NCI-H146 (cell line): ENCODE results near the gene SLC6A3.
"Not testable (repeated sequence)": the region's sequence is repeated elsewhere in the genome, so short reads cannot be mapped to it uniquely, and the experiment has no call there.

Experiments used
- DNase-seq: peaks from one replicate; lab custom pipeline; 2025; lab: John Stamatoyannopoulos, UW

SLC6A3 gene

DNA sequence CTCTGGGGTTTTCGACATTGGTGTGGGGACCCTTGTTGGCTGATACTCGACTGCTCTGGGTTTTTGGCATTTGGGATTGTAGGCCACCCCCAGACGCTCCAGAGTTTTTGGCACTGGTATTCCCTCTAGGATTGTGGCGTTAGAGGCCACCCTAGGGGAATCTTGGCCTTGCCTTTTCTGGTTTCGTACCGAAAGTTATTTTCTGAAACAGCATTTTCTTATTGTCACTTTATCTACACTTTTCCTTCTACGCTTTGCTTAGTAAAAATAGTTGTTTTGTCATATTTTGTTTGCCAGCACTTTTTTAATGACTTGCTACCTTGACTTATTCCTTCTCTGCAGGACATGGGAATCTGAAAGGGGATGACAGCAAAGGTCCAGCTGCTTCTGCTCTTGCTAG is 75.2 kb downstream of the SLC6A3 start:
- DNase-seq = no peak

DNA sequence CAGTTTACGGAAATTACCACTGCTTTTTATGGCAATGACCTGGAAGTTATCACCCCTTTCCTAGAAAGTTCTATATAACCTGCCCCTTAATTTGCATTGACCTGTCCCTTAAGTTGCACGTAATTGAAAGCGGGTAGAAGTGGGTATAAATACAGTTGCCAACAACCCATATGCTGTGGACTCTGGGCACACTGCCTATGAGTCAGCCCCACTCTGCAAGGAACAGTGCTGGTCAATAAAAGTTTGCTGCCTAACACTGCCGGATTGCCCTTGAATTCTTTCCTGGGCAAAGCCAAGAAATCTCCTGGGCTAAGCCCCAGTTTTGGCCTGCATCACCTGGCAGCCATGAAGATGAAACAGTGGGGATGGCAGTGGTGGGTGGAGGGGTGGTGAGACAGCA is 76.5 kb downstream of the SLC6A3 start:
- DNase-seq = no peak

DNA sequence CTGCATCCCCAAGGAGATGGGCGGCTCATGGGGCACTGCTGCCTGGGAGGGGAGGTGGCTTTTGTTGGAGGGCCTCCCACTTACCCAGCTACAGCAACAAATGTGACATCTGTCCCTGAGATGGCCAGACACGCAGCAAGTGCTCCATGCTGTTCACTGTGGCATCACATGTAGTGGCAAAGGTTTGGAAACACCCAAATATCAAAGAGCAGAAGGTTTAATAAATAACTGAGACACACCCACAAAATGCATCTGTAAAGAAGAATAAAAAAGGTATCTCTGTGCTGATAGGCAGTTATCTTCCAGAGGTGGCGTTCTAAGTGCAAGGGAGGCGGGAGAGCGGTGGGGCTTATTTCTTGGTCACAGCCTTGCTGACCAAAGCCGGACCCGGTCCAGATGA is 77.0 kb downstream of the SLC6A3 start:
- no peak for DNase-seq

DNA sequence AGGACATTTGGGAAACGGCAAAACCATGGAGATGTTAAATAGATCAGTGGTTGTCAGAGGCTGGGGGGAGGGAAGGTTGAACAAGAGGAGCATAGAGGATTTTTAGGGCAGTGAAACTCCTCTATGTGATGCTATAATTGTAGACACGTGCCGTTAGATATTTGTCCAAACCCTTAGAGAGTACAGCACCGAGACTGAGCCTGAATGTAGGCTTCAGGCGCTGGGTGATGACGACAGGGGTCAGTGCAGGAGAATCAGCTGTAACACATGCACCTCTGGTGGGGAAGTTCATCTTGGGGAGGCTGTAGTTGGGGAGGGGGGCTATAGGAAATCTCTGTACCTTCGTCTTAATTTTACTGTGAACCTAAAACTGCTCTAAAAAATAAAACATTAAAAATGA is 78.1 kb downstream of the SLC6A3 start:
- DNase-seq = no peak

DNA sequence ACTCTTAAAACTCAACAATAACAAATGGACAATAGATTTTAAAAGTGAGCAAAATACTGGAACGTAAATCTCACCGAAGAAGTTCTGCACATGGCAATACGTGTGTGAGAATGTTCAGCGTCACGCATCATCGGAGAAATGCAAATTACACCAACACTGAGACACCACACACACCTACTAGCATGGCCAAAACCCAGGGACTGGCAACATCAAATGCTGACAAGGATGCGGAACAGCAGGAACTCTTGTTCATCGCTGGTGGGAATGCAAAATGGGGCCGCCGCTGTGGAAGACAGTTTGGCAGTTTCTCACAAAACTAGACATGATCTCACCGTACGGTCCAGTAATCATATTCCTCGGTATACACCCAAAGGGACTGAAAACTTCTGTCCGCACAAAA is 78.7 kb downstream of the SLC6A3 start:
- DNase-seq = no peak

DNA sequence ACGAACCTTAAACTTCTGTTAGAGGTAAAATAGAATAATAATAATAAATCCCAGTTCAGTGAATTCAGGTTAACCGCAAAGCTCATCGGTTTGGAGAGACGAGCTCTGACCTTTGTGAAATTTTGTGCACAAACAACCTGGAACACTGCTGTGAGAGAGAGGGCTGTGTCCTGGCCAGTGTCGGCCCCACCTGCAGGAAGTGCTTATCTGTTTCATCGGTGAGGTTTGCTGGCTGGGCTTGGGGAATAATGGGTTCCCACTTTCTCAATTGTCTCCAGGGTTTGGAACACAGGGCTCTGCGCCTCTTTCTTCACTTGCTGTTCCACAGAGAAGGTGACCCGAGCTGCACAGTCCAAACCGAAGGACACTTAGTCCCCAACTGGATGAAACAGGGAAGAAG is 81.0 kb downstream of the SLC6A3 start:
- no peak for DNase-seq

DNA sequence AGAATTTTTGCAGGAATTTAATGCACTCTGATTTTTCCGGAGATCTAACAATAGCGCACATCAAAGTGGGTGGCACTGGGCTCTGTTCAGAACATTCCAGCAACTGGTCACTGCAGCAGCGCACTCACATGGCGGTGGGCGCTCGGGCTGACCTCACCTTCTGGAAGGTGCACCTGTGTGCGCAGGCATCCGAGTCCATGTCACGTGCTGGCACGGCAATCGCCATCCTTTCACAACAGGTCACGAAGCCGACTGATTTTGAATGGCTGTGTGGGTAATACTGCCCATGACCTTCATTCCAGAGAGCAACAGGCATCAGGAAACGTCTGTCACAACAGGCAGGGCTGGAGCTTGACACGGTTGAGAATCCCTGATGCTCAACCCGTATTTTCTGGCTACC is 81.7 kb downstream of the SLC6A3 start:
- no peak for DNase-seq

DNA sequence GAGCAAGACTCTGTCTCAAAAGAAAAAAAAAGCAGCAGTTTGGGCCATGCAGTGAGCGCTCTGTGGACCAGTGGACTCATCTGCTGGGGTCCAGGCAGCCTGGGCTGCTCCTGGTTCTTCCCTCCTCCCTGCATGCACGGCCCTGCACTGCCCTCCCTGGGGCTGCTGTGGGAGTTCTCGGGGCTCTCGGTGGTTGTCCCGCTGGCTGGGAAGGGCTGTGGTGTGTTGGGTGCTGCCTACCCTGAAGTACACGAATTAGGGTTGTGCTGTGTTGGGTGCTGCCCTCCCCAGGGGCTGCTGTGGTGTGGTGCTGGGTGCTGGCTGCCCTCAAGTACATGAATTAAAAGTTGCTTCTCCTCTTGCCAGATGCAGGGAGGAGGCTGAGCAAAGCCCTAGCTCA is 82.1 kb downstream of the SLC6A3 start:
- no peak for DNase-seq

DNA sequence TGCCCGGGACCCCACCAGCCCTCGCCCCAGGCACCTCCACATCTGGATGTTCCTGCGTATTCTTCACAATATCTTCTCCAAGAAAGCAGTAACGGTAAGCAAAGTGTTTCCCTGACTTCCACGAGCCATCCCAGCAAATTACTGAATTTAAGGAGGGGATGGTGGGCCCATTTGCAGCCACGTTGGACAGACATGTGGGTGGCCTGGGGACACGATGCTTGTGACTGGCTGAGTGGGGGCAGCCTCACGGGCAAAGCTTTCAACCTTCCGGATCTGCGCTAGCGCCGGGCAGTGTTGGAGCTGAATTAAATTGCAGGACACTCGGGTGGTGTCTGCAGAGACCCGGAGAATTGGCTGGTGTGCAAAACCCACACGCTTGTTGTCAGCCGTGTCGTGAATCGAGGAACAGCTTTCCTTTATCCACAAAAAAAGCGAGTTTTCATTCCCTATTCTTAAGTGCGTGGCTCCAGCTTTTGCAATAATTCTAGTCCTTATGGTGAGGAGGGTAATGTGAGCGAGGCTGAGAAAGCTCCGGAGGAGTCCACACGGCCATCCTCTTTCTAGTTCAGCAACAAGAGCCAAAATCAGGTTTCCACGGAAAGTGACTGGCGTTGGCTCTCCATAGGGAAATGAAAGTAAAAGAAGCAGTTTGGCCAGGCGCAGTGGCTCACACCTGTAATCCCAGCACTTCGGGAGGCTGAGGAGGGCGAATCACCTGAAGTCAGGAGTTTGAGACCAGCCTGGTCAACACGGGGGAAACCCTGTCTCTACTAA is 82.8 kb downstream of the SLC6A3 start:
- DNase-seq = no peak

DNA sequence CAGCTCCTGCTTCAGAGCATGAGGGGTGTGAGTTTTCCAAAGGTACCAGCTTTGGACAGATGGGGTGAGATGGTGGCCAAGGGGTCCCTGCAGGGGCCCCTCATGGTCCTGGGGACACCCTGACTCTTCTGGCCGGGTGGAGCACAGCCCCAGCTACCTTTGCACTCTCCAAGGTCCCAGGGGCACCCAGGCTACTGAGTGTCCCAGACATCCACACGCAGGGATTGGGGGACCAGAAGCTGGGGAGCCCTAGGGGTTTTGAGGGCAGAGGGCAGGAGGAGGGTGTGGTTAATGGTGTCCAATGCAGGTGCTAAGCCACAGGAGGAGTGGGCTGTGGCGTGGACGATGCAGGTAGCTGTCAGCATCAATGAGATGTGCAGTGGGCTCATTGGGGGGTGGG is 84.4 kb downstream of the SLC6A3 start:
- no peak for DNase-seq

DNA sequence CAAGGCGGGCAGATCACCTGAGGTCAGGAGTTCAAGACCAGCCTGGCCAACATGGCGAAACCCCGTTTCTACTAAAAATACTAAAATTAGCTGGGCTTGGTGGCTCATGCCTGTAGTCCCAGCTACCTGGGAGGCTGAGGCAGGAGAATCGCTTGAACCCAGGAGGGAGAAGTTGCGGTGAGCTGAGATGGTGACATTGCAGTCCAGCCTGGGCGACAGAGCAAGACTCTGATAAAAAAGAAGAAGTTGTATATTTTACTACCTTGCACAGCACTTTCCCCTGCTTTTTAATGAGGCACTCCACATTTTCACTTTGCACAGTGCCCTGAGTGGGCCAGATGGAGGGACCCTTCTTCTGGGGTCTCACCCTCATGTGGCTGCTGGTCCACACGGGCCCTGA is 84.9 kb downstream of the SLC6A3 start:
- not testable (repeated sequence) for DNase-seq

DNA sequence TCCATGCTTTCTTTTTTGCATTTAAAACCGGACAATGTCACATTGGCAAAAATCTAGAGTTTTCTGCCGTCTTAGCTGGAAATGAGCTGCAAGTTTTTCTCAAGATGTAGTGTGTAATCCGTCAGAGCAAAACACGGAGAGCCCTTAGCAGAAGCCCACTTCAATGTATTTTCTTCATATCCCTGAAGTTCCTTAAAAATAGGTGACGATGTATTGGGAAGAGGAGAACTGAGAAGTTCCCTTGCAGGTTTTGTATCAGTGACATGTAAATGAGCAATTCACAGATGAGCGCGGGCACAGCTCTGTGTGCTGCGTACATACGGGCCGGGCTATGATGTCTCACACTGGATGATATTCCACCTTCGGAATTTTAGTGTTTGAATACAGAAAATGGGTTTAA is 85.5 kb downstream of the SLC6A3 start:
- no peak for DNase-seq

DNA sequence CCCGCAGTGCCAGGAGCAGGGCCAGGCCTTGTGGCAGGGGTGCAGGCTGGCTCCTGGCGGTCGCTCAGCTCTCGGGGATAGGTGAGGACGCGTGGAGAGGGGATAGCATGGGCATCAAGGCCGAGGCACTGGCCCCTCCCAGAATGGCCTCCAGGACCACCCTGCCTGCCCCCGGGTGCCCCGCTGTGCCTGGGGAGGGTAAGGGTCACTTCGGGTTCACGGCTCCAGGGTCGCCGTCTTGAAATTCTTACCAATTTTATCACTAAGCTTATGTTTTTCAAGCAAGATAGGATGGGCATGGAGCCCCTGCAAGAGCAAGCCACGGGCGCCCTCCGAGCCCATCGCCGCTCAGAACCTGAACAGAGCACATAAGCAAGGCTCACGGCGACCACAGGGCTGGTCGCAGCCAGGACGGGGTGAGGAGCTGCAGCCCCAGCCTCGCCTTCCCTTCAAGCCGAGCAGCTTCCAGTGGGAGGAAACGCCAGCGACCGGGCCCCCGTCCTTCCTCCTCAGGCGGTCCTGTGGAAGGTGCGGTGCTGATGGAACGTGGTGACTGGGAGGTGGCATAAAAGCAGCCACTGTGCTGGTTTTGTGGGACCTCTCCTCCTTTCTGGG is 86.1 kb downstream of the SLC6A3 start:
- DNase-seq = no peak

DNA sequence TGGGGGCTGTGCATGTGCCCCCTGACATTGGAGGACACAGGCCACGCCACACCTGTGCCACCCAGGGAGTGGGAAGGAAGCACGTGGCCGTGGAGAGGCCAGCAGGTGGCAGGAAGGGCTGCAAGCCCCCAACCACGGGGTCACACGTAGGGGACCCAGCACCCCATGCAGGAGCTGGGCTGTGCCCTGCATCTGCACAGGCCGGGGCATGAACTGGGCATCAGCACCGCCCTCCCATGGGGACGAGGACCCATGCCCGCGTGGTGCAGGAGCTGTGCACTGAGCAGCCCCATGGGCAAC is 86.6 kb downstream of the SLC6A3 start:
- DNase-seq = no peak

DNA sequence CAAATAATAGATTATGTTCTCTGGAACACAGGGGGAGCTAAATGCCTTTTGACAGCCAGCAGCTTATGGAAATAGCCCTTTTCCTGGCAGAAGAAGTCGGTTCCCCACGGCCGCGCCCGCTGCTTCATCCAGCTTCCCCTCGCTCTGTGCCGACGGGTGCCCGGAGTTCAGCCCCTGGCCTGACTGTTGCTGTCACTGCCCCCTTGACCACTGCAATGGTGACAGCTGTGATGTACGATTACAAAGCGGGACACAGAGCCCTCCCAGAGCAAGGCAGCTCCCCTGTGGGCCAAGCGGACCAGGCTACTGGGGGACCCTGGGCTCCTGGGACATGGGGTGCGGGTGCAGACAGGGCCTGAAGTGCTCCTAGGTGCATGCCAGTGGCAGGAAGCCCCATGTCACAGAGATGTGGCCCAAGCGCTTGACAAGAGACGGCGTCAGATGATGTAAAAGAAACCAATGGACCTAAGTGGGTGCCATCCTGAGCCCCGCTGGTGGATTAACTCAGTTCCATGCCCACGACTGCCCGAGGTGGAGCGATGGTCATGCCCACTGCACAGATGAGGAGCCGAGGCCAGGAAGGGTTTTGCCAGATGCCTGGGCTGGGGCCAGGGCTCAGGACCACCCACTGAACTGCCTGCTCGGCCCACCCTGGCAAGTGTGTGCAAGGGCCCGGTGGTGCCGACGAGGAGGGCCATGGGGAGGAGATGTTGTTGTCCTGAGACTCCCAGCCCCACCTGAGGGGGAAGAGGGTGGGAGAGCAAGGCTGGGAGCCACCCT is 87.1 kb downstream of the SLC6A3 start:
- DNase-seq = no peak

DNA sequence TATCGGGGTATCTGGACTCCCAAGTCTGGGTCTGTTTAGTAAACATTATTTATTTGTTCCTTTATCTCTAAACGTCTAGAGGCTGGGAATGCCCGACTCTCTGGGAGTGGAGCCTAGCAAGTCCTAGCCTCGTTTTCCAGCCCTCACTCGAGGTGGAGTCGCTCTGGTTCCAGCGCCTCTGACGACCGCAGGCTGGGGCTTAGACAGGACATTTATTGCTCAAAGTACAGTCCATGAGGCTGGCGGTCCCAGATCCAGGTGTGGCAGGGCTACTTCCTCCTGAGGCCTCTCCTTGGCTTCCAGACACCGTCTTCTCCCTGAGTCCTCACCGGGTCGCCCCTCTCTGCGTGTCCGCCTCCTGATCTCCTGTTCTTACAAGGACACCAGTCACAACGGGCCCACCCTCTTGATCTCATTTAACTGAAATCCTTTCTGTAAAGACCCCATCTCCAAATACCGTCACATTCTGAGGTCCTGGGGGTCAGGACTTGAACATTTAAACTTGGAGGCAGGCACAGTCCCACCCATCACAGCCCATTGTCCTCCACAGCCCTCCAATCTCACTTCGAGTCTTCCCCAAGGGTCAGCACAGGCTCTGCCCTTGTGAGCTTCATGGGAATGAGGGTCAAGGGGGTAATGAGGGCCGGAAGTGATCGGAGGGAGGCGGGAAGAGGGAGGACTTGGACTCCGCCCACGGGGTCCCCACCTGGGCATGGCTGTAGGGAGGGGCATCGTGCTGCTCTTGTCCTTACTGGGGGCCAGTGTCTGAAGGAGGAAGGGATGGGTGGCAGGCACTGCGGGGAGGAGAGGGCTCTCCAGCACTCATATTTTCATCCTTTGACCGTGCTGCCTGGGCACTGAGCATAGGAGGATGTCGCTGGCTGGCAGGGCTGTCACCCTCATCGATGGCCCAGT is 88.1 kb downstream of the SLC6A3 start:
- no peak for DNase-seq

DNA sequence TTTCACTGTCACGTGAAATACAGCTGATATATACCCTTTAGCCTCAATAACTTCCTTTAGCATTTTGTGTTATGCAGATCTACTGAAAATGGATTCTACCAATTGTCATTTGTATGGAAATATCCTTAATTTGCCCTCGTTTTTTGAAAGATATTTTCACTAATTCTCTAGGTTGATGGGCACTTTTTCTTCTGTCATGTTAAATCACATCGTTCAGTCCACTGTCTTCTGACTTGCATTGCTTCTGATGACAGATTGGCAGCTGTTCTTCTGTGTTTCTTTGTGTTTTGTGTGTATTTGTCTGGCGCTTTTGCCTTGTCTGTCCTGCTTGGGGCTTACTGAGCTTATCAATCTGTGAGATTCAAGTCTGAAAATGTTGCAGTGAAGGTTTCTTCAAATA is 90.7 kb downstream of the SLC6A3 start:
- DNase-seq = no peak

DNA sequence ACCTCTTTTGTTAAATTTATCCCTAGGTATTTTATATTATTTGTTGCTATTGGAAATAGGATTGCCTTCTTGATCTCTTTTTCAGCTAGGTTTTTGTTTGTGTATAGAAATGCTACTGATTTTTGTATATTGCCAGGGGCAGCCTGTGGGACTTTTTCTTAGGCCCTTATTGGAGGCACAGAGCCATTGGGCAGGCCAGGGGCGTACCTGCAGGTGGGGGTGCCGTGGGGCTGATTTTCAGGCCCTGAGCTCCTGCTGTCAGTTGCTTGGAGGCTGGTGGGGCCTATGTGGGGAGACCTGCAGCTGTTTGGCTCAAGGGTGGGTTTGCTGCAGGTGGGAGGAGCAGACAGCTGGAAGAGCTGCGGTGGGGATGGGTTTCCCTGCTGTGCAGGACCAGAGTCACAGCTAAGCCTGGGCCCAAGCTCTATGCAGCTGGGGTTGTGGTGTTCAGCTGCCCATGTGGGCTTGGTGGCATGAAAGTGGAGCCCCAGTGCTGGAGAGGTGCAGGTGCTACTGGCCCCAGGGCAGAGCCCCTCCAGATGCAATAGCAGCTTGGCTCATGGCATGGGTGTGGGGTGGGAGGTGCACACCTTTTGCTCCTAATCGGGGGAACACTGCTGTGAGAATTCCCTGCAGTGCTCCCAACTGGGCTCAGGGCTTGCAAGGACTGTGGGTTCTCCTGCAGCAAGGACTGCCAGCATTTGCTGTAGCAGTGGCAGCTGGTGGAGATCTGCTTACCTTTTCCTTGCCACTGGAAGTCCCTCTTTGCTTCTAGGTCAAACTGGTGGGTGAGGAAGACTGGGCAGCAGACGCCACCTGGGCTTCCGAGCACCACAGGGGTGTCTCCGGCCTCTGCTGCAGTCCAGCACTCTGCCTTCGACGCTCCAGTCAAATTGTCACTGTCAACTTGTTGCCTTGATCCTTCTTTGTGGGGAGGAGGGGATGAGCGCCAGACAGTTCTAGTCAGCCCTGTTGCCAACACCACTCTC is 92.7 kb downstream of the SLC6A3 start:
- DNase-seq = no peak

DNA sequence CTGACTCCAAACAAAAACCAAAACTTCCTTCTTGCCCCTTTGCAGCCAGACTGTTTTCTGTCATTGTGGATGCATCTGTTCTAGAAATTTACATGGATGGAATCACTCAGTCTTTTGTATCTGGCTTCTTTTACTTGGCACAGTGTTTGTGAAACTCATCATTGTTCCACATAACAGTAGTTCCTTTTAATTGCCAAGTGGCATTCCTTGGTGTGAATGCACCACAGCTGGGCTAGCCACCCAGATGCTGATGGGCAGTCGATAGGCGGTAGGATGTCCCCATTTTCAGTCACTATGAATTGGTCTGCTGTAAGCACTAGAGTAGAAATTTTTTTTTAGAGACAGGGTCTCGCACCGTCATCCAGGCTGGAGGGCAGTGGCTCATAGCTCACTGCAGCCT is 94.1 kb downstream of the SLC6A3 start:
- DNase-seq = no peak

DNA sequence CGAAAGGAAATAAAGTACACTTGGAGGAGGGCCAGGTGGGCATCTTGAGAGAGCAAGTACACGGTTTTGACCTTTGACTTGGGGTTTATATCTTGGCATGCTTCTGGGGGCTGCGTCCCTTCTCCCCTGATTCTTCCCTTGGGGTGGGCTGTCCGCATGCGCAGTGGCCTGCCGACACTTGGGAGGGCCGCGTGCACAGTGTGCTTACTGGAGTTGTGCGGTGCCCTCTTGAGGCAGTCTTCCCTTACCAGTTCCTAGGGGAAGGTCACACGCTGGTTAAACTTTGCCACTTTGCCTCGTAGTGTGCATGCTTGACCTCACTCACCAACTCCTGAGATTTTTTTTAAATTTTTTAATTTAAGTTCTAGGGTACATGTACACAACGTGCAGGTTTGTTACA is 96.0 kb downstream of the SLC6A3 start:
- DNase-seq = no peak

DNA sequence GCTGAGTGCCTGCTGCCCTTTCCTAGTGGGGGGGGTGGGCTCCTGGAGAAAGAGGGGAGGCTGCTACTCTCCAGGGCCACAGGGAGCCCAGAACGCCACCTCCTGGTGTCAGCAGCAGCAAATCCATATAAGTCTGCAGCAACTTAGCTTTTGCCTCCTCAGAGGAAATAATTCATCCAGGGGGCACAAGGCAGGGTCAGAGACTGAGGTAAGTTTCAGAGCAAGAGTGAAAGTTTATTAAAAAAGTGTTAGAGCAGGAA is 96.3 kb downstream of the SLC6A3 start:
- no peak for DNase-seq
